Epithelial cell of esophagus (primary cell): ENCODE results near the gene TOX2.

Experiments
- DNase-seq: peaks from one replicate; pipeline ENCODE4 v3.0.0; 2010; ENCODE audit warnings: low read depth
- H3K4me3 ChIP-seq: 2 replicates; pipeline ENCODE4 v1.5.1; 2011; ENCODE audit warnings: mild to moderate bottlenecking, low read length, control low read depth
- CTCF ChIP-seq: IDR thresholded peaks from 2 replicates; pipeline ENCODE4 v1.5.1; 2011; ENCODE audit warnings: low read depth, mild to moderate bottlenecking, low read length, control low read depth, inconsistent platforms; ENCODE audit not compliant: insufficient read depth; ENCODE audit errors: missing control alignments

The TOX2 gene

GRCh38 chr20:44029848-44030230 lies 115.2 kb downstream of the TOX2 start:
- no peak overlapping the region for H3K4me3 ChIP-seq
- no peak for TF ChIP-seq CTCF
- no peak for DNase-seq

GRCh38 chr20:44030394-44030793 lies 115.7 kb downstream of the TOX2 start:
- TF ChIP-seq CTCF, result no peak
- DNase-seq, result no peak
- H3K4me3 ChIP-seq, result no peak overlapping the region

- TF ChIP-seq CTCF, result no peak
- DNase-seq, result no peak
- H3K4me3 ChIP-seq, result no peak overlapping the region
Measured at GRCh38 chr20:44031001-44031574, 116.4 kb downstream of the TOX2 start.

- no peak for TF ChIP-seq CTCF
- DNase-seq, result no peak
- H3K4me3 ChIP-seq, result no peak overlapping the region
Measured at GRCh38 chr20:44031781-44032582, 117.3 kb downstream of the TOX2 start.

GRCh38 chr20:44032583-44033331 lies 118.1 kb downstream of the TOX2 start:
- no peak for TF ChIP-seq CTCF
- no peak overlapping the region for H3K4me3 ChIP-seq
- DNase-seq, result no peak

- no peak for DNase-seq
- TF ChIP-seq CTCF, result no peak
- H3K4me3 ChIP-seq, result no peak overlapping the region
Measured at GRCh38 chr20:44033344-44033743, 118.7 kb downstream of the TOX2 start.
